SK-N-SH (cell line): ENCODE data around the gene CDC34.

ENCODE experiments used
- GABPA ChIP-seq: IDR thresholded peaks from 2 replicates; pipeline ENCODE4 v1.4.0; 2012; ENCODE audit warnings: low read depth, mild to moderate bottlenecking
- JUND ChIP-seq: IDR thresholded peaks from 2 replicates; pipeline ENCODE4 v1.4.0; 2012
- TF ChIP-seq, protein P1 (sequence below): IDR thresholded peaks from 2 replicates; pipeline ENCODE4 v1.6.1; 2012; ENCODE audit warnings: mild to moderate bottlenecking, low read depth, low read length, moderate library complexity

- TF ChIP-seq GABPA (no peak), JUND (no peak)
- TF ChIP-seq, protein P1, sequence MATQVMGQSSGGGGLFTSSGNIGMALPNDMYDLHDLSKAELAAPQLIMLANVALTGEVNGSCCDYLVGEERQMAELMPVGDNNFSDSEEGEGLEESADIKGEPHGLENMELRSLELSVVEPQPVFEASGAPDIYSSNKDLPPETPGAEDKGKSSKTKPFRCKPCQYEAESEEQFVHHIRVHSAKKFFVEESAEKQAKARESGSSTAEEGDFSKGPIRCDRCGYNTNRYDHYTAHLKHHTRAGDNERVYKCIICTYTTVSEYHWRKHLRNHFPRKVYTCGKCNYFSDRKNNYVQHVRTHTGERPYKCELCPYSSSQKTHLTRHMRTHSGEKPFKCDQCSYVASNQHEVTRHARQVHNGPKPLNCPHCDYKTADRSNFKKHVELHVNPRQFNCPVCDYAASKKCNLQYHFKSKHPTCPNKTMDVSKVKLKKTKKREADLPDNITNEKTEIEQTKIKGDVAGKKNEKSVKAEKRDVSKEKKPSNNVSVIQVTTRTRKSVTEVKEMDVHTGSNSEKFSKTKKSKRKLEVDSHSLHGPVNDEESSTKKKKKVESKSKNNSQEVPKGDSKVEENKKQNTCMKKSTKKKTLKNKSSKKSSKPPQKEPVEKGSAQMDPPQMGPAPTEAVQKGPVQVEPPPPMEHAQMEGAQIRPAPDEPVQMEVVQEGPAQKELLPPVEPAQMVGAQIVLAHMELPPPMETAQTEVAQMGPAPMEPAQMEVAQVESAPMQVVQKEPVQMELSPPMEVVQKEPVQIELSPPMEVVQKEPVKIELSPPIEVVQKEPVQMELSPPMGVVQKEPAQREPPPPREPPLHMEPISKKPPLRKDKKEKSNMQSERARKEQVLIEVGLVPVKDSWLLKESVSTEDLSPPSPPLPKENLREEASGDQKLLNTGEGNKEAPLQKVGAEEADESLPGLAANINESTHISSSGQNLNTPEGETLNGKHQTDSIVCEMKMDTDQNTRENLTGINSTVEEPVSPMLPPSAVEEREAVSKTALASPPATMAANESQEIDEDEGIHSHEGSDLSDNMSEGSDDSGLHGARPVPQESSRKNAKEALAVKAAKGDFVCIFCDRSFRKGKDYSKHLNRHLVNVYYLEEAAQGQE: peak; percentile 94
These were observed 59.8 kb downstream of the CDC34 start for GRCh38 chr19:591099-591958.
